HFF-Myc (cell line): ENCODE data around the gene GSTA4.
A peak's percentile ranks its signal among the peaks of the same experiment; 100 is the strongest.
"Not testable (repeated sequence)": the region's sequence is repeated elsewhere in the genome, so short reads cannot be mapped to it uniquely, and the experiment has no call there.

ENCODE experiments used
- DNase-seq: peaks from one replicate; pipeline ENCODE4 v3.0.0-alpha.2; 2011; ENCODE audit warnings: low read depth; ENCODE audit errors: extremely low read depth
- H3K4me3 ChIP-seq: replicated peaks from 2 replicates; pipeline ENCODE4 v1.5.1; 2011; ENCODE audit warnings: low read depth, mild to moderate bottlenecking, control low read depth, low read length
- TF ChIP-seq, protein P1 (sequence below): IDR thresholded peaks from 2 replicates; pipeline ENCODE4 v1.5.1; 2012; ENCODE audit warnings: mild to moderate bottlenecking, low read depth, low read length, control low read depth; ENCODE audit errors: missing control alignments

Gene GSTA4

DNA sequence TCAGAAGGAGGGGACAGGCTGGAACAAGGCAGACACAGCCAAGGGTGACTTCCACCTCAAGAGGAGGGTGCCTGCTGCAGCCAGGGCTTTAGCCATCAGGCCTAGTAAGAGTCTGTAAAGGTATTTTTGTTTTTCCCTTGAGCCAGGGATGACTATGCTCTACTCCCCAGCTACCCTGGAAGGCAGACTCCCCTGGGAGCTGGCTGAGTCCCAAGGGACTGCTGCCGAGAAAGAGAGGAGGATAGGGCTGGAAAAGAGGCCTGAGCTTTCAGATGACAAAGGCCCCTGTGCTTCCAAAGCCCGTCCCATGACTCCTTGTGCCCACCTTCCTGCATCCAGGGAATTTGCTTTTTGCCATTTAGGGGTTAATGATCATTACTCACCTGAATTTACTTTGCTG lies 14.0 kb upstream of the GSTA4 start:
- no peak overlapping the region for H3K4me3 ChIP-seq
- TF ChIP-seq, protein P1, sequence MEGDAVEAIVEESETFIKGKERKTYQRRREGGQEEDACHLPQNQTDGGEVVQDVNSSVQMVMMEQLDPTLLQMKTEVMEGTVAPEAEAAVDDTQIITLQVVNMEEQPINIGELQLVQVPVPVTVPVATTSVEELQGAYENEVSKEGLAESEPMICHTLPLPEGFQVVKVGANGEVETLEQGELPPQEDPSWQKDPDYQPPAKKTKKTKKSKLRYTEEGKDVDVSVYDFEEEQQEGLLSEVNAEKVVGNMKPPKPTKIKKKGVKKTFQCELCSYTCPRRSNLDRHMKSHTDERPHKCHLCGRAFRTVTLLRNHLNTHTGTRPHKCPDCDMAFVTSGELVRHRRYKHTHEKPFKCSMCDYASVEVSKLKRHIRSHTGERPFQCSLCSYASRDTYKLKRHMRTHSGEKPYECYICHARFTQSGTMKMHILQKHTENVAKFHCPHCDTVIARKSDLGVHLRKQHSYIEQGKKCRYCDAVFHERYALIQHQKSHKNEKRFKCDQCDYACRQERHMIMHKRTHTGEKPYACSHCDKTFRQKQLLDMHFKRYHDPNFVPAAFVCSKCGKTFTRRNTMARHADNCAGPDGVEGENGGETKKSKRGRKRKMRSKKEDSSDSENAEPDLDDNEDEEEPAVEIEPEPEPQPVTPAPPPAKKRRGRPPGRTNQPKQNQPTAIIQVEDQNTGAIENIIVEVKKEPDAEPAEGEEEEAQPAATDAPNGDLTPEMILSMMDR: no peak
- no peak for DNase-seq

DNA sequence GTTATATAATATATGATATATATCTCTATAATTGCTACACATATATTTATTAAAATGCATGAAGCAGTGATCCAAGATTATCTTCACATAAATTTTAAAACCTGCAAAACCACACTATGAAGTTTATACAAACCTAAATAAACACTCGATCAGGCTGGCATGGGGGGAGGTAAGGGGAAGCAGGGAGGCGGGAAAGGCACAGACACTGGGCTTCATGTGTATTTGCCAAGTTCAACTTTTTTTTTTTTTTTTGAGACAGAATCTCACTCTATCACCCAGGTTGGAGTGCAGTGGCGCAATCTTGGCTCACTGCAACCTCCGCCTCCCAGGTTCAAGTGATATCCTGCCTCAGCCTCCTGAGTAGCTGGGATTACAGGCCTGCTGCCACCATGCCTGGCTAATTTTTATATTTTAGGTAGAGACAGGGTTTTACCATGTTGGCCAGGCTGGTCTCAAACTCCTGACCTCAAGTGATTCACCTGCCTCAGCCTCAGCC lies 13.2 kb upstream of the GSTA4 start:
- not testable (repeated sequence) for DNase-seq, H3K4me3 ChIP-seq

DNA sequence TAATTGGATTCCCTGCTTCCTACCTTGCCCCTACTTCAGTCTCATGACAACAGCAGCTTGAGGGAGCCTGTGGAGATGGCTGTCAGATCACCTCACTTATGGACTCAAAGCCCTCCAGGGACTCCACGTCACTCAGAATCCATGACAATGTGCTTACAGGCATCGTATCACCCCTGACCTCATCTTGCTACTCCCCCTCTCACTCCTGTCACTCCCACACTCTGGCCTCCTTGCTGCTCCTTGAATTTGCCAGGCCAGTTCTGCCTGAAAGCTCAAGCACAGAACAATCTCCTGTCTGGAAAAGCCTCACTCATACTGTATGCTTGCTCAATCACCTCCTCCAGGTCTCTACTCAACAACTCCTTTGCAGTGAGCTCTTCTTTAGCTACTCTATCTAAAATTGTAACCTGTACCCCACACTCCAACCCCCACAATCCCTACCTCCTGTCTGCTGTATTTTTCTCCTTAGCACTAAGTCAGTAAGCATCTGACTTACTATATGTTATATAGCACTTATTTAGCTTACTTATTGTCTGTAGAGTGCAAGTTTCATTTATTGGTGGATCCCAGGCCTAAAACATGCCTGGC lies 10.7 kb upstream of the GSTA4 start:
- TF ChIP-seq, protein P1: no peak
- H3K4me3 ChIP-seq: no peak overlapping the region
- no peak for DNase-seq

DNA sequence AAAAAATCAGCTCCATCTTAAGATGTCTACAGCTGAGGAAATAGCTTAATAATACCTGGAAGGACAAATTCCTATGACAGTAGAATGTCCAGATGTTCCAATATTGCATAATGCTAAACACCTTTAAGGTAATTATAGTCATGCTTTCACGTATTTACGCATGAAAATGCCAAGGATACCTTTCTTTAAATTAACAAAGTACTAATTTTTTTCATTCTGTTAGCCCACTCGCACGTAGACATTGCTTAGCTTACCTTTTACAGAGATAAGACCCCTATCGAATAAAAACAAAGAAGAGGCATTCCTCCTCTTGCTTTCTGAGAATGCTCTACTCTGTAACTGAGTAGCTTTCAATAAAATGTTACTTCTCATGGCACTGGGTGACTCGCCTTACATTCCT lies 4.4 kb upstream of the GSTA4 start:
- TF ChIP-seq, protein P1: no peak

DNA sequence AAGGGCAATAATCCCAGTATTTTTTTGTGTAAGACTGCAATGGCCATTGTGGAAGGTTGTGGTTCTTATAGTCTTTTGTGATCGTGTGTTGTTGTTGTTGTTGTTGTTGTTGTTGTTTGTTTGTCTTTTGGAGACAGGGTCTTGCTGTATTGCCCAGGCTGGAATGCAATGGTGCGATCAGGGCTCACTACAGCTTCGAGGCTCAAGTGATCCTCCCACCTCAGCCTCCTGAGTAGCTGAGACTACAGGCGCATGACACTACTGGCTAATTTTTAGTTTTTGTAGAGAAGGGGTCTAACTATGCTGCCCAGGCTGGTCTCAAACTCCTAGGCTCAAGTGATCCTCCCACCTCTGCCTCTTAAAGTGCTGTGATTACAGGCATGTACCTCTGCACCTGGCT lies 3.5 kb upstream of the GSTA4 start:
- TF ChIP-seq, protein P1: no peak
- no peak for DNase-seq
- H3K4me3 ChIP-seq: no peak overlapping the region

More for the DNA sequence above, 4.4 kb upstream of the GSTA4 start:
- H3K4me3 ChIP-seq: no peak overlapping the region
- no peak for DNase-seq

DNA sequence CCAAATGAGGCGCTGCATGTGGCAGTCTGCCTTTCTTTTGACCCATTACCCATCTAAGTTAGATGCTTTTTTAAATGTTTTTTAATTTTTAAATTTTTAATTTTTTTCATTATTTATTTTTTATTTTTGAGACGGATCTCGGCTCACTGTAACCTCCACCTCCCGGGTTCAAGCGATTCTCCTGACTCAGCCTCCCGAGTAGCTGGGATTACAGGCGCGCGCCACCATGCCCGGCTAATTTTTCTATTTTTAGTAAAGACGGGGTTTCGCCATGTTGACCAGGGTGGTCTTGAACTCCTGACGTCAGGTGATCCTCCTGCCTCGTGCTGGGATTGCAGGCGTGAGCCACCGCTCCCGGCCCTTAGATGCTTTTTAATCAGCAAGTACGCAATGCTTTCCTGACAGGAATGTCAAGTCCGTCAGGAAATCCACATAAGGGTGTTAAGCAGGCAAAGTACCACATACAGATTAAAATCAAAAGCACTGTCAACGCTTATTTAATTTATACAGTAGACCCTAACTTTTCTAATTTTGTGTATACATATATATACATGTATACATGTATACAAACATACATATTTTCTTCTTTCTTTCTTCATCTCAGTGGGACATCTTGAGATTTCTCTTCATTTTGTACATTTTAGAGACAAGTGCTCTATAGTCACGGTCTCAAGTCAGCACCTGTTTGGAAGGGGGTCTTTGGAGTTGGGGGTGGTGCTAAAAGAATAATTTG lies 995 bp upstream of the GSTA4 start:
- H3K4me3 ChIP-seq: peak overlapping the region; percentile 29
- TF ChIP-seq, protein P1: no peak
- peak; percentile 69 for DNase-seq

DNA sequence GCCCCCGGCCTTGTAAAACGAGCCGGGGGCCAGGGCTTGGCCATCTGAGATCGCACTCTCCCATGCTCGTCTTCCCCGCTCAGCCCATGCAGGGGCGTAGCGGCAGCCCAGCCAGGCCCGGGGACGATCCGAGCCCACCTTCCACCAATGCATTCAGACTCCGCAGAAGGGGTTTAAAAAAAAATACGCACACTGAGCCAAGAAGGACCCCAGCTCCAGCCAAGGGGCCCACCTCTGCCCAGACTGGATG lies 320 bp downstream of the GSTA4 start:
- DNase-seq: no peak
- peak overlapping the region; percentile 55 for H3K4me3 ChIP-seq
- TF ChIP-seq, protein P1: no peak
